HFF-Myc (cell line): ENCODE measurements around the gene WDR86.

Source experiments
- DNase-seq: peaks from one replicate; pipeline ENCODE4 v3.0.0-alpha.2; 2011; ENCODE audit warnings: low read depth; ENCODE audit errors: extremely low read depth
- H3K4me3 ChIP-seq: replicated peaks from 2 replicates; pipeline ENCODE4 v1.5.1; 2011; ENCODE audit warnings: low read depth, mild to moderate bottlenecking, control low read depth, low read length
- CTCF ChIP-seq: IDR thresholded peaks from 2 replicates; pipeline ENCODE4 v1.5.1; 2012; ENCODE audit warnings: mild to moderate bottlenecking, low read depth, low read length, control low read depth; ENCODE audit errors: missing control alignments

The WDR86 gene, protein sequence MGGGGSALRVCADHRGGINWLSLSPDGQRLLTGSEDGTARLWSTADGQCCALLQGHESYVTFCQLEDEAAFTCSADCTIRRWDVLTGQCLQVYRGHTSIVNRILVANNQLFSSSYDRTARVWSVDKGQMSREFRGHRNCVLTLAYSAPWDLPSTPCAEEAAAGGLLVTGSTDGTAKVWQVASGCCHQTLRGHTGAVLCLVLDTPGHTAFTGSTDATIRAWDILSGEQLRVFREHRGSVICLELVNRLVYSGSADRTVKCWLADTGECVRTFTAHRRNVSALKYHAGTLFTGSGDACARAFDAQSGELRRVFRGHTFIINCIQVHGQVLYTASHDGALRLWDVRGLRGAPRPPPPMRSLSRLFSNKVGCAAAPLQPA

DNA sequence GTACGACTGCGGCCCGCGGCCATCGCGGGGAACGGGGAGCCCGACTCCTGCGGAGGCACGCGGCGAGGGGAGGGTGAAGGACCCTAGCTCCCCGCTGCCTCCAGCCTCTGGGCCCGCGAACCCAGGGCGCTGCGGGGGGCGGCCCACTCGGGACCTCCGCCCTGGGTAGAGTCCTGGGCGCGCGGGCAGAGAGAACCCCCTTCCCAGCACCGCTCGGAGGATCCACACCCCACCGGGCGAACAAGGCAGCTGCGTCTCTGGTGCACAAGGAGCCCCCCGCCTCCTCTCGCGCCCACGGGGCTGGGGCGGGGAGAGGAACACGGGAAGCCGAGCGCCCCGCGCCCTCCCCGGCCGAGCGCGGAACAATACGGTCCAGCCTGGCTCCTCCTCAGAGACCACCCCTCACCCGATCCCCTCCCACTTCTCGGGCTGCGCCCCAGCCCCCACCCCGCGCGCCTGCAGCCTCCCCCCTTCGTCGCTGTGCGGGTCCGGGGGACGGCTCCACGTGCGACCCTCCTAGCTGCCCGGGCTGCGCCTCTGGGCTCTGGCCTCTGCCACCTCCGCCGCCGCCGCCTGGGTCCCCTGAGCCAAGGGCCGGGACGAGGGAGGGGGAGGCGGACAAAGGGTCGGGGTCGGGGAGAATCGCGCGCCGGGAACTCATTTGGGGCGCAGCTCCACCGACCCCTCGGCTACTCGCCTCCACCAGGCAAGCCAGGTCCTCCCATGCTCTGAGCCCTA, at the start of gene WDR86:
Gene WDR86, minus strand, starts transcription at position 372 of the 738 bp plus-strand sequence. CDS start 449 bp downstream, outside the sequence.
- no peak for DNase-seq
- TF ChIP-seq CTCF: no peak
- H3K4me3 ChIP-seq: peak within 1 kb of the TSS; percentile 11; the same call in 1 of the 2 replicates

- TF ChIP-seq CTCF: no peak
- H3K4me3 ChIP-seq: no peak overlapping the region
- DNase-seq: no peak
Measured at GRCh38 chr7:151457534-151457933, 47.7 kb upstream of the WDR86 start.

GRCh38 chr7:151456782-151457181, 46.9 kb upstream of the WDR86 start:
- no peak for TF ChIP-seq CTCF
- H3K4me3 ChIP-seq: no peak overlapping the region
- DNase-seq: no peak

DNA sequence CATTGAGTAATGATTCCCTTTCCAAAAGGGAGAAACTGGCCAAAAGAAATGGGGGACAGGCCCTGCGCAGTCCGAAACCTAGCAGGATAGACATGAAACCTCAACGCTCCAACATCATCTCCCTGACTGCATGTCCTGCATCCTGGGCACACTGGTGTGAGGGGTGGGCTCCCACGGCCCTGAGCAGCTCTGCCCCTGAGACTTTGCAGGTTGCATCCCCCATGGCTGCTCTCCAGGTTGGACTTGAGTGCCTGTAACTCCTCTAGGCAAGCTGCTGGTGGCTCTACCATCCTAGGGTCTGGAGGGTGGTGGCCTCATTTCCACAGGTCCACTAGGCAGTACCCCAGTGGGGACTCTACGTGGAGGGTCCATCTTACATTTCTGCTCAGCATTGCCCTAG, 46.4 kb upstream of the WDR86 start:
- no peak for DNase-seq
- no peak for TF ChIP-seq CTCF
- no peak overlapping the region for H3K4me3 ChIP-seq

DNA sequence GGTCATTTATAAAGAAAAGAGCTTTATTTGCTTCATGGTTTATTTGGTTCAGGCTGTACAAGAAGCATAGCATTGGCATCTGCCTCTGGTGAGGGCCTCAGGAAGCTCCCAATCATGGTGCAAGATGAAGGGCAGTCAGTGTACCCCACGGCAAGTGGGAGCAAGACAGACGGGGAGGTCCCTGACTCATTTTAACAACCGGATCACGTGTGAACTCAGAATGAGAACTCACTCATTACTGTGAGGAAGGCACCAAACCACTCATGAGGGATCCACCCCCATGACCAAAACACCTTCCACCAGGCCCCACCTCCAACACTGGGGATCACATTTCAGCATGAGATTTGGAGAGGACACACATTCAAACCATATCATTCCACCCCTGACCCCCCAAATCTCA, 45.9 kb upstream of the WDR86 start:
- no peak overlapping the region for H3K4me3 ChIP-seq
- no peak for TF ChIP-seq CTCF
- DNase-seq: no peak

GRCh38 chr7:151454932-151455530, 45.2 kb upstream of the WDR86 start:
- no peak for TF ChIP-seq CTCF
- DNase-seq: no peak
- H3K4me3 ChIP-seq: no peak overlapping the region
